ENCODE data around the gene CCNI. TPM values are rescaled to one million over a fixed set of nuclear protein-coding genes. Genes with fewer than 3 reads are reported as not detected.
A peak's percentile ranks its signal among the peaks of the same experiment; 100 is the strongest.

The CCNI gene
- total RNA-seq, 4 donors from 2014 or later = 137 to 471 (median 239) TPM

DNA sequence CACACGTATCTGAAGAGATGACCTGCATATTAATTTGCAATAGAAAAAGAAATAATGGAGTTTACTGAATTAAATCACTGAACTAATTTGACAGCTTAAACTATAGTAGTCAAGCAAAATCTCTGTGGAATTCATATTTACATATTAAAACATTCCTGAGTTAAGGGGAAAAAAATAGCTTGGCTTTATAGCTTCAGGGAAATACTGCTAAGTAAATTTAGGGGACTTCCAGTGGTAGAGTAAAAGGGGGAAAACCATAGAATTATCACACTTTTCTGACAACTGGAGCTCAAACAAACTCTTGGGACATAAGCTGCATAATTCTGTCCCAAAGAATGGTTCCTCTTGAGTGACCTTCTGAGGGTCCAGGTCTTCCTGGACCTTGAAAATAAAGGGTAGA lies 28.6 kb upstream of the CCNI start:
- intact Hi-C loops (cut with DNase I; ENCODE audit: low total_unique reads) = no loop called here
- no peaks in the 10 kb centered on the region for H3K36me3 ChIP-seq
- H3K4me1 ChIP-seq = no peaks in the 10 kb centered on the region
- no peaks in the 10 kb centered on the region for H3K9me3 ChIP-seq
- TF ChIP-seq POLR2A (IDR thresholded peaks at IDR 0.05) = no peak
- TF ChIP-seq, protein P1, sequence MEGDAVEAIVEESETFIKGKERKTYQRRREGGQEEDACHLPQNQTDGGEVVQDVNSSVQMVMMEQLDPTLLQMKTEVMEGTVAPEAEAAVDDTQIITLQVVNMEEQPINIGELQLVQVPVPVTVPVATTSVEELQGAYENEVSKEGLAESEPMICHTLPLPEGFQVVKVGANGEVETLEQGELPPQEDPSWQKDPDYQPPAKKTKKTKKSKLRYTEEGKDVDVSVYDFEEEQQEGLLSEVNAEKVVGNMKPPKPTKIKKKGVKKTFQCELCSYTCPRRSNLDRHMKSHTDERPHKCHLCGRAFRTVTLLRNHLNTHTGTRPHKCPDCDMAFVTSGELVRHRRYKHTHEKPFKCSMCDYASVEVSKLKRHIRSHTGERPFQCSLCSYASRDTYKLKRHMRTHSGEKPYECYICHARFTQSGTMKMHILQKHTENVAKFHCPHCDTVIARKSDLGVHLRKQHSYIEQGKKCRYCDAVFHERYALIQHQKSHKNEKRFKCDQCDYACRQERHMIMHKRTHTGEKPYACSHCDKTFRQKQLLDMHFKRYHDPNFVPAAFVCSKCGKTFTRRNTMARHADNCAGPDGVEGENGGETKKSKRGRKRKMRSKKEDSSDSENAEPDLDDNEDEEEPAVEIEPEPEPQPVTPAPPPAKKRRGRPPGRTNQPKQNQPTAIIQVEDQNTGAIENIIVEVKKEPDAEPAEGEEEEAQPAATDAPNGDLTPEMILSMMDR (IDR thresholded peaks at IDR 0.05) = no peak
- no peaks in the 10 kb centered on the region for H3K27me3 ChIP-seq
- no peak overlapping the region for H3K4me3 ChIP-seq
- peak overlapping the region; percentile 39 to 70 for H3K27ac ChIP-seq
- DNase-seq = no peak

DNA sequence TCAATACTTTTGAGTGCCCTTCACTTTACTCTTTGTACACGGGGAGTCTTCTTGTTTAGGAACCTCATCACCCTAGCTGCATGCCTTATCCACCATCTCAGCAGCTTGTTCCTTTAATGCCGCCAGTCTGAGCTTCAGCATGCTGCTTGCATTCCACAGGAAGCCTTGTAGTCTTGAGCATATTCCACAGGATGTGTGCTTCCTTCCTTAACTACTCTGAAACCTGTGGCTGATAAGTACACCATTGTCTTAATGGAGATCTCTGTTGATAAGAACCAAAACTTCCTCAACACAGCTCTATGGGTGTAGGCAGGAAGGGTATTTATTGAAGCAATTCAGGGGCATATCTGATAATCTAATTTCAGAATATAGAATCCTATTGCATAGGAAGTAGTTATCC lies 24.4 kb upstream of the CCNI start:
- intact Hi-C loops (cut with DNase I; ENCODE audit: low total_unique reads) = no loop called here
- no peaks in the 10 kb centered on the region for H3K9me3 ChIP-seq
- DNase-seq = no peak
- H3K36me3 ChIP-seq = no peaks in the 10 kb centered on the region
- no peak for TF ChIP-seq POLR2A (IDR thresholded peaks at IDR 0.05)
- TF ChIP-seq, protein P1 (IDR thresholded peaks at IDR 0.05) = no peak
- H3K27me3 ChIP-seq = no peaks in the 10 kb centered on the region
- H3K27ac ChIP-seq = no peak overlapping the region
- no peak overlapping the region for H3K4me3 ChIP-seq
- H3K4me1 ChIP-seq = no peaks in the 10 kb centered on the region

DNA sequence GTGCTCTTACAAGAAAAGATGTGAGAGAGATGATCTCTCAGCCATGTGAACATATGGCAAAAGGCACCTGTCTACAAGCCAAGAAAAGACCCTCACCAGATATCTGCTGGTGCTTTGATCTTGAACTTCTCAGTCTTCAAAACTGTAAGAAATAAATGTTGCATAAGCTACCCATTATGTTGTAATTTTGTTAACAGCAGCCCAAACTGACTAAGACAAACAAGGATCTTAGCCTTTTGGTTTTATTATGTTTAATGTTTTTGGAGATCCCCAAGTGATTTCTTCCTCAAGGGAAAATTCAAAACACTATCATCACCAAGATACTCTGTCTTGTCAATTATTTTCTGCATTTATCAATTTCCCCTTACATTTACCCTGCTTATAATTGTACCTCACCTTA lies 21.8 kb upstream of the CCNI start:
- no peak for DNase-seq
- no peak overlapping the region for H3K27ac ChIP-seq
- intact Hi-C loops (cut with DNase I; ENCODE audit: low total_unique reads) = loop anchor here (10.0 kb wide), 1 partner anchor 107 kb away; no protein-coding TSS in a partner anchor
- H3K4me3 ChIP-seq = no peak overlapping the region
- no peaks in the 10 kb centered on the region for H3K36me3 ChIP-seq
- H3K27me3 ChIP-seq = no peaks in the 10 kb centered on the region
- H3K9me3 ChIP-seq = no peaks in the 10 kb centered on the region
- TF ChIP-seq, protein P1 (IDR thresholded peaks at IDR 0.05) = no peak
- no peak for TF ChIP-seq POLR2A (IDR thresholded peaks at IDR 0.05)
- H3K4me1 ChIP-seq = no peaks in the 10 kb centered on the region

DNA sequence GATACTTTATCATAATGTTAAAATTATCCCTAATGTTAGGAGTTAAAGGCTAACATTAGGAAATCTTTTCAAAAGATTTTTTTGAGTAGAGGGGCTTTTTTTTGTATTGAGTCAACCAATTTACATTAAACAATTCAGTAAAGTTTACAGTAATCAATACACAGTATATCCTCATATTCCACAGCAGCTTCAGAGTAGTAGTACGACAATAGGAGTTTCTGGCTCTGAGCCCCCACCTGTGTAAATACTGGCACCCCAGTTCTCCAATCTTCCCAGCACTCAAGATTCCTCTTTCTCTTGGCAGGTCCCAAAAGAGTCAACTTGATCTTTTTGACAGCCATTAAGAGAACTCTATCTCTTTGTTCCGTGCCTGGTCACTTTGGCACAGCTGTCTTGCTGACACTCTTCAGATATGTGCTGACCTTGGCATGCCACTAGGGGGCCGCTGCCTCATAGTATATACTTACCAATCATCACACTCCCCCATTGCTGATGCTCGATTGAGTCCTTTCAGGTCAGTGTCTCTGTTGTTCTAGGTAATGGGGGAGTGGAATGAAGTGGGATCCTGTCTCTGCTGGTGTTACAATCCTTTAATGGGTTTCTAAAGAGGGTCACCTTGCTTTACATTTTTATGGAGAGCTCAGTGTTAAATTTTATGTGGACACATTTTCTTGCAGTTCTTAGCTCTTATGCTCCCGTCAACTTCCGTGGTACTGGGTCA lies 19.5 kb upstream of the CCNI start:
- Histone ChIP-seq H3K27ac (peak overlapping the region; percentile 25 to 37), H3K9me3 (no peaks in the 10 kb centered on the region), H3K27me3 (no peaks in the 10 kb centered on the region), H3K4me1 (no peaks in the 10 kb centered on the region), H3K36me3 (no peaks in the 10 kb centered on the region), H3K4me3 (no peak overlapping the region)
- DNase-seq = peak; percentile 66 to 80
- intact Hi-C loops (cut with DNase I; ENCODE audit: low total_unique reads) = loop anchor here (10.0 kb wide), 1 partner anchor 110 kb away; no protein-coding TSS in a partner anchor
- no peak for TF ChIP-seq POLR2A (IDR thresholded peaks at IDR 0.05)
- TF ChIP-seq, protein P1 (IDR thresholded peaks at IDR 0.05) = peak; percentile 75 to 79 (median 77)

DNA sequence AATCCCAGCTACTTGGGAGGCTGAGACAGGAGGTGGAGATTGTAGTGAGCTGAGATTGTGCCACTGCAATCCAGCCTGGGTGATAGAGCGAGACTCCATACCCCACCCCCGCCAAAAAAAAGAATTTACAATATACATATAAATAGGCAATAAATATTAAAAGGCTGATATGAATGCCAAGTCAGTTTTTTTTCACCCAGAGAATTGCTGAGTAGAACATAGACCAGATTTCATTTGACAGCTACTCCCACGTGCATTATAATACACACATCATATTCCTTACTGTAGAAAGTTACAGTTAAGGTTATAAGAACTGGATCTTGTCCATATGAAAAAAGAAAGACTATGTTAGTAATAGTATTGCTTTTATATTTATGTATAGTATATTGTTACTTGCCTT lies 18.7 kb upstream of the CCNI start:
- intact Hi-C loops (cut with DNase I; ENCODE audit: low total_unique reads) = loop anchor here (10.0 kb wide), 1 partner anchor 110 kb away; no protein-coding TSS in a partner anchor

More for the DNA sequence above, 18.7 kb upstream of the CCNI start:
- no peak for DNase-seq
- no peaks in the 10 kb centered on the region for H3K9me3 ChIP-seq
- TF ChIP-seq, protein P1 (IDR thresholded peaks at IDR 0.05) = no peak
- TF ChIP-seq POLR2A (IDR thresholded peaks at IDR 0.05) = no peak
- no peaks in the 10 kb centered on the region for H3K36me3 ChIP-seq
- H3K4me3 ChIP-seq = no peak overlapping the region
- H3K4me1 ChIP-seq = no peaks in the 10 kb centered on the region
- no peaks in the 10 kb centered on the region for H3K27me3 ChIP-seq
- no peak overlapping the region for H3K27ac ChIP-seq
